Urothelium cell line (cell line): Measurements from ENCODE around the gene MYOM3.

Experiments
- DNase-seq: peaks from one replicate; pipeline ENCODE4 v3.0.0; 2011; ENCODE audit warnings: low spot score, mixed read lengths
- FAIRE-seq: peaks from 2 replicates; lab custom pipeline; 2011; peaks lifted over from hg19 to GRCh38; lab: Jason Lieb, UNC

The MYOM3 gene

GRCh38 chr1:24098943-24099638 lies 12.8 kb downstream of the MYOM3 start:
- peak; percentile 91 for FAIRE-seq
- no peak for DNase-seq

- DNase-seq (no peak), FAIRE-seq (no peak)
These were observed 13.8 kb downstream of the MYOM3 start for GRCh38 chr1:24098102-24098501.

- DNase-seq (no peak), FAIRE-seq (no peak)
These were observed 14.3 kb downstream of the MYOM3 start for GRCh38 chr1:24097663-24098062.

- no peak for DNase-seq
- FAIRE-seq = no peak
These were observed 15.2 kb downstream of the MYOM3 start for GRCh38 chr1:24096739-24097103.

GRCh38 chr1:24096009-24096738 lies 15.8 kb downstream of the MYOM3 start:
- no peak for FAIRE-seq
- no peak for DNase-seq

- no peak for FAIRE-seq
- DNase-seq = no peak
These were observed 16.6 kb downstream of the MYOM3 start for GRCh38 chr1:24095140-24095859.

GRCh38 chr1:24094554-24094953 lies 17.4 kb downstream of the MYOM3 start:
- DNase-seq (no peak), FAIRE-seq (no peak)

- no peak for DNase-seq
- no peak for FAIRE-seq
These were observed 18.2 kb downstream of the MYOM3 start for GRCh38 chr1:24093732-24094131.

- FAIRE-seq (no peak), DNase-seq (no peak)
These were observed 19.0 kb downstream of the MYOM3 start for GRCh38 chr1:24092979-24093378.

GRCh38 chr1:24091971-24092482 lies 19.9 kb downstream of the MYOM3 start:
- no peak for FAIRE-seq
- no peak for DNase-seq

- FAIRE-seq = no peak
- no peak for DNase-seq
These were observed 21.2 kb downstream of the MYOM3 start for GRCh38 chr1:24090736-24091135.

- no peak for DNase-seq
- FAIRE-seq = no peak
These were observed 22.0 kb downstream of the MYOM3 start for GRCh38 chr1:24089743-24090555.

- no peak for FAIRE-seq
- DNase-seq = no peak
These were observed 22.8 kb downstream of the MYOM3 start for GRCh38 chr1:24089027-24089742.

GRCh38 chr1:24086466-24086865 lies 25.5 kb downstream of the MYOM3 start:
- no peak for FAIRE-seq

GRCh38 chr1:24085546-24085945 lies 26.4 kb downstream of the MYOM3 start:
- FAIRE-seq (no peak), DNase-seq (no peak)

More at GRCh38 chr1:24086466-24086865, 25.5 kb downstream of the MYOM3 start:
- no peak for DNase-seq

GRCh38 chr1:24085007-24085406 lies 26.9 kb downstream of the MYOM3 start:
- DNase-seq (no peak), FAIRE-seq (peak; percentile 78)

- no peak for FAIRE-seq
- DNase-seq = no peak
These were observed 27.9 kb downstream of the MYOM3 start for GRCh38 chr1:24084050-24084449.

- FAIRE-seq (no peak), DNase-seq (no peak)
These were observed 29.6 kb downstream of the MYOM3 start for GRCh38 chr1:24082372-24082771.

GRCh38 chr1:24081190-24081589 lies 30.7 kb downstream of the MYOM3 start:
- DNase-seq (no peak), FAIRE-seq (no peak)

- FAIRE-seq = no peak
- no peak for DNase-seq
These were observed 31.8 kb downstream of the MYOM3 start for GRCh38 chr1:24080131-24080530.
